ENCODE measurements around the gene LCE3A. TPM values are rescaled to one million over a fixed set of nuclear protein-coding genes. Genes with fewer than 3 reads are reported as not detected.

The LCE3A gene
- total and polyA plus RNA-seq, 4 donors: not detected

DNA sequence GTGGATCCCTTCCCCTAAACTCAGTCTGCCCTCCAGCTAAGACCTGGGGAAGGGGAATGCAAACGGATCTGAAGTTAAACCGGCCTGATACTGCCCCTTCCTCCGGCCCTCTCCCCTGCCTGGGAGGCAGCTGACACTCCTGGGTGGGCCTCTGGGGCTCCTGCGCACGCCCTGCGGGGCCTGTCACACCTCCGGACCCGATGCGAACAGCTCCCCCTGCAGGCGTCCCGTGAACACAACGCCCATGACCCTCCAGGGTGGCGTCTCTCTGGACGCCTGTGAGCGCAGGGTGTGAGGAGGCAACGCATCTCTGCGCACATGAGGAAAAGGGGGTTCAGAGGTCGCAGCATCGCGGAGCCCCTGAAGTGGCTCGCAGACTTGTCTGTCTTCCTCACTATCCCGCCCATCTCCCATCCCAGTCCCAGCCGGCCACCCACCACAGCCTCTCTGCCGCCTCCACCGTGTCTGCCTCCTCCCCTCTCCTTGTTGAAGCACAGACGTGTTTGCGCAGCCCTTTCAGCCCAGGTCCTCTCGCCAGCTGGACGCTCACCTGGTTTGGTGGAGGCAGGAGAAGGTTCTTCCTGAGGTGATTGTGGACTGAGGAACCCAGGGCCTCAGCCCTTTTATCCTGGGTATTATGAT lies 421 bp upstream of the LCE3A start:
- Histone ChIP-seq H3K9me3 (ENCODE audit: control insufficient read depth in 4 of 4, low read length in 3 of 4) (peaks cover 1 to 6% (median 4%) of the 10 kb centered on the region in 4 donors), H3K4me3 (ENCODE audit: low read depth in 1 of 3, low read length in 3 of 3) (no peak overlapping the region), H3K36me3 (ENCODE audit: control insufficient read depth in 4 of 4, insufficient read depth in 3 of 4, low read depth in 1 of 4, low read length in 3 of 4) (no peaks in the 10 kb centered on the region), H3K27me3 (ENCODE audit: control insufficient read depth in 4 of 4, insufficient read depth in 4 of 4, low read length in 3 of 4) (no peaks in the 10 kb centered on the region), H3K27ac (ENCODE audit: low read depth in 1 of 2, low read length in 2 of 2) (no peak overlapping the region), H3K9ac (ENCODE audit: low read depth in 1 of 2, low read length in 2 of 2) (no peak overlapping the region), H3K4me1 (ENCODE audit: control insufficient read depth in 4 of 4, insufficient read depth in 4 of 4, low read length in 3 of 4) (peaks cover 0 to 15% (median 7%) of the 10 kb centered on the region in 4 donors)
- 17% methylated on average over 29 of the region's 29 CpGs for WGBS
- DNase-seq (ENCODE audit: low spot score): no peak
- TF ChIP-seq SP1 (IDR thresholded peaks at IDR 0.05): no peak
- TF ChIP-seq TAF1 (conservative IDR thresholded peaks at IDR 0.05): no peak
- TF ChIP-seq FOXA2 (IDR thresholded peaks at IDR 0.05): no peak
- no peak for TF ChIP-seq JUND (IDR thresholded peaks at IDR 0.05)
- TF ChIP-seq, protein P1, sequence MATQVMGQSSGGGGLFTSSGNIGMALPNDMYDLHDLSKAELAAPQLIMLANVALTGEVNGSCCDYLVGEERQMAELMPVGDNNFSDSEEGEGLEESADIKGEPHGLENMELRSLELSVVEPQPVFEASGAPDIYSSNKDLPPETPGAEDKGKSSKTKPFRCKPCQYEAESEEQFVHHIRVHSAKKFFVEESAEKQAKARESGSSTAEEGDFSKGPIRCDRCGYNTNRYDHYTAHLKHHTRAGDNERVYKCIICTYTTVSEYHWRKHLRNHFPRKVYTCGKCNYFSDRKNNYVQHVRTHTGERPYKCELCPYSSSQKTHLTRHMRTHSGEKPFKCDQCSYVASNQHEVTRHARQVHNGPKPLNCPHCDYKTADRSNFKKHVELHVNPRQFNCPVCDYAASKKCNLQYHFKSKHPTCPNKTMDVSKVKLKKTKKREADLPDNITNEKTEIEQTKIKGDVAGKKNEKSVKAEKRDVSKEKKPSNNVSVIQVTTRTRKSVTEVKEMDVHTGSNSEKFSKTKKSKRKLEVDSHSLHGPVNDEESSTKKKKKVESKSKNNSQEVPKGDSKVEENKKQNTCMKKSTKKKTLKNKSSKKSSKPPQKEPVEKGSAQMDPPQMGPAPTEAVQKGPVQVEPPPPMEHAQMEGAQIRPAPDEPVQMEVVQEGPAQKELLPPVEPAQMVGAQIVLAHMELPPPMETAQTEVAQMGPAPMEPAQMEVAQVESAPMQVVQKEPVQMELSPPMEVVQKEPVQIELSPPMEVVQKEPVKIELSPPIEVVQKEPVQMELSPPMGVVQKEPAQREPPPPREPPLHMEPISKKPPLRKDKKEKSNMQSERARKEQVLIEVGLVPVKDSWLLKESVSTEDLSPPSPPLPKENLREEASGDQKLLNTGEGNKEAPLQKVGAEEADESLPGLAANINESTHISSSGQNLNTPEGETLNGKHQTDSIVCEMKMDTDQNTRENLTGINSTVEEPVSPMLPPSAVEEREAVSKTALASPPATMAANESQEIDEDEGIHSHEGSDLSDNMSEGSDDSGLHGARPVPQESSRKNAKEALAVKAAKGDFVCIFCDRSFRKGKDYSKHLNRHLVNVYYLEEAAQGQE (IDR thresholded peaks at IDR 0.05): no peak
- TF ChIP-seq, protein P2, sequence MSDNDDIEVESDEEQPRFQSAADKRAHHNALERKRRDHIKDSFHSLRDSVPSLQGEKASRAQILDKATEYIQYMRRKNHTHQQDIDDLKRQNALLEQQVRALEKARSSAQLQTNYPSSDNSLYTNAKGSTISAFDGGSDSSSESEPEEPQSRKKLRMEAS (IDR thresholded peaks at IDR 0.05): no peak
- TF ChIP-seq EGR1 (IDR thresholded peaks at IDR 0.05; ENCODE audit: low read depth in 2 of 2): no peak
- TF ChIP-seq RAD21 (IDR thresholded peaks at IDR 0.05): no peak
- TF ChIP-seq HNF4G (IDR thresholded peaks at IDR 0.05): no peak
- TF ChIP-seq, protein P3, sequence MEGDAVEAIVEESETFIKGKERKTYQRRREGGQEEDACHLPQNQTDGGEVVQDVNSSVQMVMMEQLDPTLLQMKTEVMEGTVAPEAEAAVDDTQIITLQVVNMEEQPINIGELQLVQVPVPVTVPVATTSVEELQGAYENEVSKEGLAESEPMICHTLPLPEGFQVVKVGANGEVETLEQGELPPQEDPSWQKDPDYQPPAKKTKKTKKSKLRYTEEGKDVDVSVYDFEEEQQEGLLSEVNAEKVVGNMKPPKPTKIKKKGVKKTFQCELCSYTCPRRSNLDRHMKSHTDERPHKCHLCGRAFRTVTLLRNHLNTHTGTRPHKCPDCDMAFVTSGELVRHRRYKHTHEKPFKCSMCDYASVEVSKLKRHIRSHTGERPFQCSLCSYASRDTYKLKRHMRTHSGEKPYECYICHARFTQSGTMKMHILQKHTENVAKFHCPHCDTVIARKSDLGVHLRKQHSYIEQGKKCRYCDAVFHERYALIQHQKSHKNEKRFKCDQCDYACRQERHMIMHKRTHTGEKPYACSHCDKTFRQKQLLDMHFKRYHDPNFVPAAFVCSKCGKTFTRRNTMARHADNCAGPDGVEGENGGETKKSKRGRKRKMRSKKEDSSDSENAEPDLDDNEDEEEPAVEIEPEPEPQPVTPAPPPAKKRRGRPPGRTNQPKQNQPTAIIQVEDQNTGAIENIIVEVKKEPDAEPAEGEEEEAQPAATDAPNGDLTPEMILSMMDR (IDR thresholded peaks at IDR 0.05; ENCODE audit: low read depth, low read length, missing input control): no peak
- TF ChIP-seq, protein P4, sequence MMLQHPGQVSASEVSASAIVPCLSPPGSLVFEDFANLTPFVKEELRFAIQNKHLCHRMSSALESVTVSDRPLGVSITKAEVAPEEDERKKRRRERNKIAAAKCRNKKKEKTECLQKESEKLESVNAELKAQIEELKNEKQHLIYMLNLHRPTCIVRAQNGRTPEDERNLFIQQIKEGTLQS (IDR thresholded peaks at IDR 0.05): no peak
- TF ChIP-seq FOXA1 (IDR thresholded peaks at IDR 0.05): no peak
- no peak for TF ChIP-seq NR2F2 (IDR thresholded peaks at IDR 0.05)
- no peak for TF ChIP-seq RXRA (IDR thresholded peaks at IDR 0.05)
- TF ChIP-seq HNF4A (conservative IDR thresholded peaks at IDR 0.05): no peak
- TF ChIP-seq YY1 (IDR thresholded peaks at IDR 0.05): no peak
- TF ChIP-seq GABPA (IDR thresholded peaks at IDR 0.05 in 1 of 2, conservative IDR thresholded peaks at IDR 0.05 in 1 of 2): no peak
- TF ChIP-seq, protein P5, sequence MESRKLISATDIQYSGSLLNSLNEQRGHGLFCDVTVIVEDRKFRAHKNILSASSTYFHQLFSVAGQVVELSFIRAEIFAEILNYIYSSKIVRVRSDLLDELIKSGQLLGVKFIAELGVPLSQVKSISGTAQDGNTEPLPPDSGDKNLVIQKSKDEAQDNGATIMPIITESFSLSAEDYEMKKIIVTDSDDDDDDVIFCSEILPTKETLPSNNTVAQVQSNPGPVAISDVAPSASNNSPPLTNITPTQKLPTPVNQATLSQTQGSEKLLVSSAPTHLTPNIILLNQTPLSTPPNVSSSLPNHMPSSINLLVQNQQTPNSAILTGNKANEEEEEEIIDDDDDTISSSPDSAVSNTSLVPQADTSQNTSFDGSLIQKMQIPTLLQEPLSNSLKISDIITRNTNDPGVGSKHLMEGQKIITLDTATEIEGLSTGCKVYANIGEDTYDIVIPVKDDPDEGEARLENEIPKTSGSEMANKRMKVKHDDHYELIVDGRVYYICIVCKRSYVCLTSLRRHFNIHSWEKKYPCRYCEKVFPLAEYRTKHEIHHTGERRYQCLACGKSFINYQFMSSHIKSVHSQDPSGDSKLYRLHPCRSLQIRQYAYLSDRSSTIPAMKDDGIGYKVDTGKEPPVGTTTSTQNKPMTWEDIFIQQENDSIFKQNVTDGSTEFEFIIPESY (IDR thresholded peaks at IDR 0.05): no peak

Measured in liver (tissue), 9 donors.